Prostate gland (tissue), 2 donors: ENCODE data around the gene FBXL19.

ENCODE experiments used
- CTCF ChIP-seq, 4 experiments: fragments of 200-600 bp in 2 of 4; fragments of 450-650 bp in 2 of 4; sonication (generic) in 2 of 4; IDR thresholded peaks; 1 replicate in 3 of 4; 2 replicates in 1 of 4; pipeline ENCODE4 v1.5.1; 2016 to 2019; ENCODE audit warnings: antibody characterized with exemption in 4 of 4, mild to moderate bottlenecking in 2 of 4, moderate library complexity in 2 of 4
- POLR2A ChIP-seq: fragments of 450-650 bp; IDR thresholded peaks from one replicate; pipeline ENCODE4 v1.6.1; 2016; ENCODE audit warnings: antibody characterized with exemption, mild to moderate bottlenecking

- TF ChIP-seq POLR2A (no peak), CTCF (IDR thresholded peaks at IDR 0.05) (no peak)
Measured at GRCh38 chr16:30937692-30938091, 14.3 kb downstream of the FBXL19 start.
